GM06990 (cell line): ENCODE data around the gene MAML1.

Source experiments
- DNase-seq: peaks from one replicate; pipeline ENCODE4 v3.0.0-alpha.2; 2011; ENCODE audit not compliant: insufficient read length; ENCODE audit errors: extremely low read depth
- H3K27me3 ChIP-seq: replicated peaks from 2 replicates; pipeline ENCODE4 v1.6.0; 2011; ENCODE audit warnings: low read length; ENCODE audit not compliant: control insufficient read depth, insufficient read depth
- H3K36me3 ChIP-seq: 2 replicates; pipeline ENCODE4 v1.5.1; 2011; ENCODE audit warnings: low read length; ENCODE audit not compliant: control insufficient read depth, insufficient read depth
- H3K4me3 ChIP-seq: replicated peaks from 2 replicates; pipeline ENCODE4 v1.5.1; 2011; ENCODE audit warnings: low read depth, mild to moderate bottlenecking, control low read depth, low read length
- CTCF ChIP-seq: IDR thresholded peaks from 2 replicates; pipeline ENCODE4 v1.5.1; 2011; ENCODE audit warnings: low read length, control low read depth, mild to moderate bottlenecking, inconsistent platforms; ENCODE audit not compliant: insufficient read depth, poor library complexity, severe bottlenecking

The MAML1 gene

GRCh38 chr5:179730852-179731251 is 1.8 kb upstream of the MAML1 start:
- DNase-seq: no peak

GRCh38 chr5:179731791-179732411 is 721 bp upstream of the MAML1 start:
- TF ChIP-seq CTCF: no peak
- DNase-seq: peak; percentile 18
- Histone ChIP-seq H3K4me3 (peak overlapping the region; percentile 50), H3K36me3 (peaks cover 10% of the 10 kb centered on the region), H3K27me3 (no peaks in the 10 kb centered on the region)

More at GRCh38 chr5:179730852-179731251, 1.8 kb upstream of the MAML1 start:
- no peak for TF ChIP-seq CTCF
- H3K4me3 ChIP-seq: no peak overlapping the region
- no peaks in the 10 kb centered on the region for H3K27me3 ChIP-seq
- peaks cover 10% of the 10 kb centered on the region for H3K36me3 ChIP-seq

- TF ChIP-seq CTCF: no peak
- Histone ChIP-seq H3K4me3 (peak overlapping the region; percentile 76), H3K27me3 (no peaks in the 10 kb centered on the region), H3K36me3 (peaks cover 5% of the 10 kb centered on the region)
- DNase-seq: peak; percentile 39
These were observed 523 bp downstream of the MAML1 start for GRCh38 chr5:179732918-179733771.

- Histone ChIP-seq H3K4me3 (peak overlapping the region; percentile 76), H3K36me3 (peaks cover 3% of the 10 kb centered on the region), H3K27me3 (no peaks in the 10 kb centered on the region)
- no peak for TF ChIP-seq CTCF
- no peak for DNase-seq
These were observed 1.1 kb downstream of the MAML1 start for GRCh38 chr5:179733772-179734126.

- Histone ChIP-seq H3K4me3 (peak overlapping the region; percentile 76), H3K36me3 (no peaks in the 10 kb centered on the region), H3K27me3 (no peaks in the 10 kb centered on the region)
- no peak for TF ChIP-seq CTCF
- no peak for DNase-seq
These were observed 2.0 kb downstream of the MAML1 start for GRCh38 chr5:179734536-179735164.
